NB4 (cell line): ENCODE measurements around the gene NFE2L1.
A peak's percentile ranks its signal among the peaks of the same experiment; 100 is the strongest.

Experiments
- DNase-seq: peaks from one replicate; pipeline ENCODE4 v3.0.0; 2010; ENCODE audit warnings: low read depth
- H3K4me3 ChIP-seq: one replicate; pipeline ENCODE4 v1.5.1; 2011; ENCODE audit warnings: mild to moderate bottlenecking, low read depth, low read length, moderate library complexity
- CTCF ChIP-seq: IDR thresholded peaks from one replicate; pipeline ENCODE4 v1.5.1; 2012; ENCODE audit warnings: low read depth, low read length
- MAX ChIP-seq: IDR thresholded peaks from 2 replicates; pipeline ENCODE4 v1.6.1; 2011; ENCODE audit warnings: low read depth, low read length
- MYC ChIP-seq: IDR thresholded peaks from 2 replicates; pipeline ENCODE4 v1.6.1; 2011; ENCODE audit warnings: low read depth, low read length
- POLR2A ChIP-seq: IDR thresholded peaks from 2 replicates; pipeline ENCODE4 v1.6.1; 2011; ENCODE audit warnings: mild to moderate bottlenecking; ENCODE audit not compliant: insufficient read length; ENCODE audit errors: extremely low read depth

Gene NFE2L1

DNA sequence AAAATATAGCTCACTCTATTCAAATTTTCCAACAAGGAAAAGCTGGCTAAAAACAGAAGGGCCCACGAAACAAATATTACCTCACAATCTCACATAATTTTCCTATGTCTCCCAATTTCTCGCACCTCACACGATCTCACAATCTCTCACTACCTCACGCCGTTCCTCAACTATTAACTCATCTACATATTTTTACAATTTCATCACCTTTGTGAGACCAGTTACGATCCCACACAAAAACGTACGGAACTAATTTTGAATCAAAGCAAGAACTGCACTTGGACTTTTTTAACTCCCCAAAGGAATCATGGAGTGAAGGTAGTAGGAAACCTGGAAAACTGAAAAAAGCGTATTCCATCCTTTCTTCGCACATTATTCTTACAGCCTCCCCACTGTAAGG lies 52.0 kb downstream of the NFE2L1 start:
- no peak for DNase-seq
- TF ChIP-seq MYC (no peak), MAX (no peak), CTCF (no peak), POLR2A (no peak)
- peak overlapping the region; percentile 76 for H3K4me3 ChIP-seq

- TF ChIP-seq POLR2A: no peak
- TF ChIP-seq MYC: no peak
- no peak for TF ChIP-seq CTCF
- TF ChIP-seq MAX: no peak
- DNase-seq: no peak
- H3K4me3 ChIP-seq: peak overlapping the region; percentile 76
Observed at GRCh38 chr17:48100591-48101011, 52.4 kb downstream of the NFE2L1 start.

- DNase-seq: peak; percentile 98
- TF ChIP-seq MYC: peak; percentile 42; the same call in 1 of the 2 replicates
- no peak for TF ChIP-seq CTCF
- peak within 1 kb of the TSS; percentile 76 for H3K4me3 ChIP-seq
Observed at GRCh38 chr17:48101012-48101720, 53.0 kb downstream of the NFE2L1 start, which contains the start of gene CBX1. TSS of gene CBX1 (minus strand) at chr17:48101478. CDS start at chr17:48077004, 24,474 bp downstream.

DNA sequence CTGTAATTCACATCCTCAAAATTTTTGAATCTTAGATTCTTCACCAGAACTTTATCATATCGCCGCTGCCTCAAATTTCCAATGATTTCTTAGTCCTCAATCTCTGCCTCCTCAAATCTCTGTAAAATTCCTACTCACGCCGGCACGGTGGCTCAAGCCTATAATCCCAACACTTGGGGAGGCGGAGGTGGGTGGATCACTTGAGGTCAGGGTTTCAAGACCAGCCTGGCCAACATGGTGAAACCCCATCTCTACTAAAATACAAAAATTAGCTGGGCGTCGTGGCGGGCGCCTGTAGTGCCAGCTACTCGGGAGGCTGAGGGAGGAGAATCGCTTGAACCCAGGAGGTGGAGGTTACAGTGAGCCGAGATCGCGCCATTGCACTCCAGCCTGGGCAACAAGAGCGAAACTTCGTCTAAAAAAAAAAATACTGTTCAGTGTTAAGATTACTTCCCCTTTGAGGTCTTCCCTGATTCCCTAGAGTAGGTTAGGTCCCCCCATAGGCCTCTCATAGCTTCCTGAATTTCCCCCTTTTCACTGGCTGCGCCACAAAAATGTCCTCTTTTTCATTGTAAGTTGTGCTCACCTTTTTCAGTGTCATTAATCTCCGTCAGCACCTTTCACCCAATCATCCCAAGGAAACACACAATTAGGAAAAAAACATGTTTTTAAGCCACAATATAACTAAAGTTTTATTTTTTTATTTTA lies 54.0 kb downstream of the NFE2L1 start:
- TF ChIP-seq CTCF: no peak
- no peak for TF ChIP-seq POLR2A
- TF ChIP-seq MYC: no peak
- no peak for TF ChIP-seq MAX
- peak; percentile 79 for DNase-seq
- peak overlapping the region; percentile 57 for H3K4me3 ChIP-seq

DNA sequence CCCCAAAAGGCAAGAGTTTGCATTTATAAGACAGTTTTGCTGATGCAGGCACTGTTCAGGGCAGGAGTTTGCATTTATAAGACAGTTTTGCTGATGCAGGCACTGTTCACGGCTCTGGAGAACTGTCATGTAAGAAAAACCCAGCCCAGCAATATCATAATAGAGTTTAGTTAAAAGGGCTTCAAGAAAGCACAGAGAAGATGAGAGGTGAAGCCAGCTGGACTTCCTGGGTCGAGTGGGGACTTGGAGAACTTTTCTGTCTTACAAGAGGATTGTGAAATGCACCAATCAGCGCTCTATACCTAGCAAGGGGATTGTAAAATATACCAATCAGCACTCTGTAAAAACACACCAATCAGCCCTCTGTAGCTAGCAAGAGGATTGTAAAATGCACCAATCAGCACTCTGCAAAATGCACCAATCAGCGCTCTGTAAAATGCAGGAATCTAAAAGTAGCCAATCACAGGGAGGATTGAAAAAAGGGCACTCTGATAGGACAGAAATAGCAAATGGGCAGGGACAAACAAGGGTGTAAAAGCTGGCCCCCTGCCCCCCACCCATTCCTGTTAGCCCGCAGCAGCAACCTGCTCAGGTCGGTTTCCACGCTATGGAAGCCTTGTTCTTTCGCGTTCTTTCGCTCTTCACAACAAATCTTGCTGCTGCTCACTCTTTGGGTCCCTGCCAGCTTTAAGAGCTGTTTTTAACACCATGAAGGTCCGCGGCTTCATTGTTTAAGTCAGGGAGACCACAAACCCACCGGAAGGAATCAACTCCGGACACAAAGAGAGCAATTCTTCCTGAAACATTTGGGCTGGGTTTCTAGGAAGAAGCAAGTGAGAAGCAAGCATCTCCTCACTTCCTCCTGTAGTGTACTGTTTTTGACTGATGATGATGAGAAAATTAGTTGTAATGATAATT lies 54.9 kb downstream of the NFE2L1 start:
- no peak overlapping the region for H3K4me3 ChIP-seq
- TF ChIP-seq MAX (no peak), MYC (no peak), CTCF (no peak), POLR2A (no peak)
- DNase-seq: peak; percentile 51
